Fibroblast of villous mesenchyme (primary cell): ENCODE results near the gene PAPPA2. TPM values are rescaled to one million over a fixed set of nuclear protein-coding genes. Genes with fewer than 3 reads are reported as not detected.
A peak's percentile ranks its signal among the peaks of the same experiment; 100 is the strongest.

Source experiments
- DNase-seq: peaks from one replicate; pipeline ENCODE4 v3.0.0-alpha.2; 2010; ENCODE audit warnings: low read depth
- H3K4me3 ChIP-seq: 2 replicates; pipeline ENCODE4 v1.5.1; 2011; ENCODE audit warnings: low read depth, mild to moderate bottlenecking, low read length
- total RNA-seq: library from RNA; depleted of rRNA; stranded (reverse); fragments of >200 nt; gene quantifications from 2 replicates; pipeline ENCODE4 v1.2.3, GENCODE V29; 2012
- TF ChIP-seq, protein P1 (sequence below): IDR thresholded peaks from 2 replicates; pipeline ENCODE4 v1.5.1; 2012; ENCODE audit warnings: low read depth, mild to moderate bottlenecking, low read length; ENCODE audit not compliant: insufficient read depth

PAPPA2 gene
- total RNA-seq, 1 donor, result 1.3 TPM

- TF ChIP-seq, protein P1, sequence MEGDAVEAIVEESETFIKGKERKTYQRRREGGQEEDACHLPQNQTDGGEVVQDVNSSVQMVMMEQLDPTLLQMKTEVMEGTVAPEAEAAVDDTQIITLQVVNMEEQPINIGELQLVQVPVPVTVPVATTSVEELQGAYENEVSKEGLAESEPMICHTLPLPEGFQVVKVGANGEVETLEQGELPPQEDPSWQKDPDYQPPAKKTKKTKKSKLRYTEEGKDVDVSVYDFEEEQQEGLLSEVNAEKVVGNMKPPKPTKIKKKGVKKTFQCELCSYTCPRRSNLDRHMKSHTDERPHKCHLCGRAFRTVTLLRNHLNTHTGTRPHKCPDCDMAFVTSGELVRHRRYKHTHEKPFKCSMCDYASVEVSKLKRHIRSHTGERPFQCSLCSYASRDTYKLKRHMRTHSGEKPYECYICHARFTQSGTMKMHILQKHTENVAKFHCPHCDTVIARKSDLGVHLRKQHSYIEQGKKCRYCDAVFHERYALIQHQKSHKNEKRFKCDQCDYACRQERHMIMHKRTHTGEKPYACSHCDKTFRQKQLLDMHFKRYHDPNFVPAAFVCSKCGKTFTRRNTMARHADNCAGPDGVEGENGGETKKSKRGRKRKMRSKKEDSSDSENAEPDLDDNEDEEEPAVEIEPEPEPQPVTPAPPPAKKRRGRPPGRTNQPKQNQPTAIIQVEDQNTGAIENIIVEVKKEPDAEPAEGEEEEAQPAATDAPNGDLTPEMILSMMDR, result no peak
- no peak for DNase-seq
- H3K4me3 ChIP-seq, result no peak overlapping the region
These were observed 180.6 kb downstream of the PAPPA2 start for GRCh38 chr1:176643536-176643935.

DNA sequence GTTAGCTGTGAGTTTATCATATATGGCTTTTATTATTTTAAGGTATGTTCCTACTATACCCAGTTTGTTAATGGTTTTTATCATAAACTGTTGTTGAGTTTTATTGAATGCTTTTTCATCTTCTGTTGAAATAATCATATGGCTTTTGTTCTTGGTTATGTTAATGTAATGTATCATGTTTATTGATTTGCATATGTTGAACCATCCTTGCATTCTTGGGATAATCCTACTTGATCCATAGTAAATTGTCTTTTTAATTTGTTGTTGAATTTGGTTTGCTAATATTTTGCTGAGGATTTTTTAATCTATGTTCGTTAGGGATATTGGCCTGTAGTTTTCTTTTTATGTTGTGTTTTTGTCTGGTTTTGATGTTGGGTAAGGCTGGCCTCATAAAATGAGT, 185.6 kb downstream of the PAPPA2 start:
- no peak for DNase-seq
- TF ChIP-seq, protein P1, result no peak
- no peak overlapping the region for H3K4me3 ChIP-seq

DNA sequence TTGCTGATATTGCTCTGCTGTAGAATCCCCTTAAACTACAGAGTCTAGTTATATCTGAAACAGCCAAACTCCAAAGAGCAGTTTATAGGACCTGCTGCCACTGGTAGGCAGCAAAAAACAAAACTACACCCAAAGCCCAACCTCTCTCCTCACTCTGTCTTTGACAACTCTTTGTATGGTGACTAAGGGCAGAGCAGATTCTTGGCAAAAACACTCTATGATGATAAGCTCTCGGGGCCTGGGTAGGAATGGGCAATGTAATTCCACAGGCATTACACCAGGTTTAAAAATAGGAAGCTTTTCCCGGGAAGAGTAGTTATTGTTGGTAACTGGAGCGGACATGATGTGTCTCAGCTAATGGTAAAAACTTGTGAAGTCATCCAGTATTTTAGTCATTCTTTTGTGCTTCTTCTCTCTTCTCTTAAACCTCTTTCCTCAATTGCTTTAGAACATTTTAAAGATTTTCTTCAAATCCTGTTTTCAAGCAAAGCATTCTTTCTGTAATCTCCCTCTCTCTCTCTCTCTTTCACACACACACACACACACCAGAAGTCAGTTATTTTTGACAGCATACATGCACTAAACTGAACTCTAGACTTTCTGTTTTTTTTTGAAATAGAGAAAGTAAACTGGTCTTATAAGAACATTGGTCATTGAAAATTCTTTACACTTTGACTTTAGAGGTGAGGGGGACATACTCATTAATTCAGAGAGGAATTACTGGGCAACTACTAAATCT, 193.5 kb downstream of the PAPPA2 start:
- DNase-seq, result peak; percentile 22
- TF ChIP-seq, protein P1, result no peak
- no peak overlapping the region for H3K4me3 ChIP-seq

DNA sequence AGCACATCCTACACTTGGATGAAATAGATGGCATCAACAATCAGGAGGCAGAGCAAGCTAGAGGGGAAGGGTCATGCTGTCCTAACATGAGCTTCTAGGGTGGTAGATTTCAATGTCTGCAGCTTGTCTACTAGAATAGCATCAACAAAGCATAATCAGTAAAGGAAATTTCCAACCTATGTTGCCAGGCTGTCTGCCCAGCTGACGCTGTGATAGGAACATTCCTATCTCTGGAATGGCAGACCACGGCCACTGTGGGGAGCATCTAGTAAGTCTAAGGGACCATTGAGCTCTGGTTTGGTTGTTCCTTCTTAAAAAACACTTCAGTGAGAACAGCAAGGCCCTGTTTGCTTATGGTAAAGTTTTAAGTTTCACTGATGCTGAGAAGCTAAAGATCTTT, 206.8 kb downstream of the PAPPA2 start:
- DNase-seq, result no peak
- no peak overlapping the region for H3K4me3 ChIP-seq
- TF ChIP-seq, protein P1, result no peak

GRCh38 chr1:176670853-176671252, 207.9 kb downstream of the PAPPA2 start:
- no peak overlapping the region for H3K4me3 ChIP-seq
- TF ChIP-seq, protein P1, result no peak
- DNase-seq, result no peak

DNA sequence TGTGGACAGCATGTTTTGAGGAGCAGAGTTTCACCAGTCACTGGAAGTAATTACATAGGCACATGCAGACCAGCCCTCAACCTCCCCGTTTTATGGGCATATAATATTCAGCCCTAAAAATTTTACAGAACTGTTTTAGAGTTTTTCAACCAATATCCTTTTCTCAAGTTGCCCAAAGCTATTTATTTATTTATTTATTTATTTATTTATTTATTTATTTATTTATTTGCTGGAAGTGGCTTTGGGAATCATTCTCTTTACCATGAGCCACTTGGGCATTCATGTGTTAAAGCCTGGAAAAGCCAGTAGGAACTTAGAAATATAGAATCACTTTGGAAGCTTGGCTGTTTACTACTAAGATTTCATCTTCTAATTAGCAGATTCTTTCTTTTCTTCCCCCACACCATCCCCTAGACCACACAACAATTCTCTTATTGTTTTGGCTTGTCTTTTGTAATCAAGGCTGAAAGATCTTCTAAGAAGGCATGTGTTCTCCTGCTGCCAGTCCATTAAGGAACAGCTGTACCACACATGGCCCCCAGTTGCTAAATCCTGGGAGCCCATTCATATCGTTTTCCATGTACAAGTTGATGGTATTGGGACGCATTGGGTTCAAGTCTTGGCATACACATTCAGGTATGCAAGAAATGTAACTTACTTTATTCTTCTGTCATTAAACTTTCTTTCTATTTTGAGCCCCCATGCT, 220.0 kb downstream of the PAPPA2 start:
- TF ChIP-seq, protein P1, result no peak
- DNase-seq, result no peak
- no peak overlapping the region for H3K4me3 ChIP-seq
